Erythroblast (primary cell): ENCODE results near the gene ZNF668.

Experiments used
- GATA1 ChIP-seq: IDR thresholded peaks from 2 replicates; pipeline ENCODE4 v1.6.1; 2011; ENCODE audit warnings: low read depth, mild to moderate bottlenecking, control low read depth, low read length, moderate library complexity
- POLR2A ChIP-seq: IDR thresholded peaks from 2 replicates; pipeline ENCODE4 v1.6.1; 2011; ENCODE audit warnings: mild to moderate bottlenecking, low read length

GRCh38 chr16:31078597-31079341 lies 4.7 kb upstream of the ZNF668 start:
- TF ChIP-seq POLR2A (no peak), GATA1 (no peak)
